SH-SY5Y (cell line): ENCODE data around the gene ANKRD13D.

Source experiments
- GATA2 ChIP-seq: IDR thresholded peaks from 2 replicates; pipeline ENCODE4 v1.6.1; 2011; ENCODE audit warnings: mild to moderate bottlenecking, low read depth, low read length
- GATA3 ChIP-seq: IDR thresholded peaks from 2 replicates; pipeline ENCODE4 v1.6.1; 2011; ENCODE audit warnings: low read depth, mild to moderate bottlenecking, low read length, moderate library complexity

- no peak for TF ChIP-seq GATA3
- no peak for TF ChIP-seq GATA2
Measured at GRCh38 chr11:67349036-67349435, 59.9 kb downstream of the ANKRD13D start.
